ENCODE results near the gene IRAG1.

- TF ChIP-seq CTCF (IDR thresholded peaks at IDR 0.05; ENCODE audit: extremely low read depth in 1 of 2, insufficient read depth in 1 of 2, low read depth in 1 of 2, low read length in 2 of 2), result no peak
- TF ChIP-seq POLR2AphosphoS5 (IDR thresholded peaks at IDR 0.05; ENCODE audit: insufficient read depth, low read depth, low read length), result no peak
- TF ChIP-seq EZH2 (IDR thresholded peaks at IDR 0.05; ENCODE audit: borderline replicate concordance, low read depth, low read length, severe bottlenecking), result no peak
Observed at GRCh38 chr11:10720881-10721376, 27.4 kb upstream of the IRAG1 start.

Measured in endothelial cell of umbilical vein (primary cell).